Stimulated activated CD8-positive, alpha-beta memory T cell treated with anti-CD3 and anti-CD28 coated beads, Interleukin-7, amount 100 ng/mL, for 1 hour (primary cell): ENCODE measurements around the gene MAP3K6.
"Not testable (repeated sequence)": the region's sequence is repeated elsewhere in the genome, so short reads cannot be mapped to it uniquely, and the experiment has no call there.

ENCODE experiments used
- DNase-seq, 2 donors: peaks; one replicate each; pipeline ENCODE4 v3.0.0-alpha.2; 2020; ENCODE audit warnings: low read depth in 2 of 2

Gene MAP3K6

DNA sequence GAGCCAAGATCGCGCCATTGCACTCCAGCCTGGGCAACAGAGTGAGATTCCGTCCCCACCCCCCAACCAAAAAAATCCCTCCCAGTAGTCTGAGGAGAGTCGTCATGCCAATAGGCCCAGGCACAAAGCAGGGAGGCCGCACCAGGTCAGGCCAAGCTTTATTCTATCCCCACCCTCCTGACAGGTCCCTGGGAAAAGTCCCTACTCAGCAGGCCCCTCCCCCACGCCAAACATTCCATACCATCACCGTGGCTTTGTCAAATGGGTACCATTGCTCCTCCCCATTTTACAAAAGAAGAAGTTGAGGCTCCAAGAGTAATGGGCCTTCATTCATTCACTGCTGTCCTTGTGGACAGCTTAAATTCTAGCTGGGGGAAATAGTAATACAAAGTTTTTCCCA is 31.0 kb upstream of the MAP3K6 start:
- DNase-seq: no peak

DNA sequence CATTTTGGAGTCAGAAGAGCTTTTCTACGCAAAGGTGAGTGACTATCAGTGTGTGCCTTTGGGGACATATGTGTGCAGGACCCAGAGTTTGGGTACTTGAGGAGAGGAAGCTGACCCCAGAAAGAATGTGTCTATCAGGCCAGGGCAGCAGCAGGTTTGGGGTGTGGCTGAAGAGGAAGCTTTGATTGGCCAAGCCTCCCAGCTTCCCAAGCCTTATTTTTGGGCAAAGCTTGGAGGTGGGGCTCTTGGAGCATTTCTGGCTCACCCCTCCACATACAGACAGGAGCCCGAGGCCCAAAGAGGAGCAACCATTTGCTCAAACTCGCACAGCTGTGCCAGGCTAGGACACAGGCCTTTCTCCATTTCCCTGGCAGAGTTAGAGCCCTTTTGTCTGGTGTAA is 30.3 kb upstream of the MAP3K6 start:
- DNase-seq: no peak

DNA sequence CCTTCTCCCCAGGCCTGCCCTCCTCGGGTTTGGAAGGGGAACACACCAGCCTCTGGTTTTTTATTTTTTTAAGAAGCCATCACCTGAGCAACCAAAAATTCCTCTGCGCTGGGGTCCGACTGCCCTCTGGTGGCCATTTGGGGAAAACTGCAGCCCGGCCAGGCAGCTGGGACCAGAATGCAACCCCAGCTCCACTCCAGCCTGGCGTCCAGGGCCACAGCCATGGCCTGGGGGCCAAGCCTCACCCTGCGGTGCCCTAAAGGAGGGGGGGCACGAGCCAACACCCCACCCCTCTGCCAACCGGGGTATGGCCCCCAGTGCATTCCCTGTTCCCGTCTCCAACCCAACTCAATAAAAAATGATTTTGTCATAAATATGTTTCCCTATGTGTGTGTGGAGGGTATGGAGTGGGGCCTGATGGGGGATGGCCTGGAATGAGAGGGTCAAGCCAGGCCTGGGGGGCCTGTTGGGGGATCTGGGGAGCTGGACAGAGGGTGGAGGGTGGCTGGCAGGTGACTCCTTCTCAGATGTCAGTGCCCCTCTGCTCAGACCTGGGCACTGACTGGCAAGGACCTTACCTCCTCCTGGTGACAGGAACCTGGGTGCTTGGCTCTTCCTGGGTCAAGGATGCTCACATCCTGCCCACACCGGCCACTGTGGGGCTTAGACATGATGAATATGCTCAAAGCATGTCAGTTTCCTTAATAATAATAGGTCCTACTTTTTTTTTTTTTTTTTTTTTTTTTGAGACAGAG is 28.9 kb upstream of the MAP3K6 start:
- DNase-seq: peak; percentile 56

DNA sequence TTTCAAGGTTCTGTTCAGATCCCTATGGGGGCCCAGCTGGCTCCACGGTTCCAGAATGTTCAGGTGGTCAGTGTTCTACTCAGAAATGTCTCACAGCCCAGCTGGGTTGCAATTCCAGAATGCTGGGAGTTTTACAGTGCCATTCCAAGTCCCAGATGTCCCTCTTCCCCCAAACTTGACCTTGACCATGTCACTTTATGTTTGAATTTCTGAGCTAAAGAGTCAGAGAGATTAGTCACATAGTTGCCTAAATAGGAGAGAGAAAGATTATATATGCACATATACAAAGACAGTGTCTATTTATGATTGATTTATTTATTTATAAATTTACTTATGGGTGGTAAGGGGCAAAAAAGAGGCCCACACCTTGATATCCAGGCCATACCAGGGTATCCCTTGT is 28.2 kb upstream of the MAP3K6 start:
- no peak for DNase-seq

DNA sequence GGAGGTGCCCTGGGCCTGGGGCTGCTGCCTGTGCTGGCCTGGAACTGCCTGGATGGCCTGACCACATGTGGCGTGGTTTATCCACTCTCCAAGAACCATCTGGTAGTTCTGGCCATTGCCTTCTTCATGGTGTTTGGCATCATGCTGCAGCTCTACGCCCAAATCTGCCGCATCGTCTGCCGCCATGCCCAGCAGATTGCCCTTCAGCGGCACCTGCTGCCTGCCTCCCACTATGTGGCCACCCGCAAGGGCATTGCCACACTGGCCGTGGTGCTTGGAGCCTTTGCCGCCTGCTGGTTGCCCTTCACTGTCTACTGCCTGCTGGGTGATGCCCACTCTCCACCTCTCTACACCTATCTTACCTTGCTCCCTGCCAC is 27.5 kb upstream of the MAP3K6 start:
- no peak for DNase-seq

DNA sequence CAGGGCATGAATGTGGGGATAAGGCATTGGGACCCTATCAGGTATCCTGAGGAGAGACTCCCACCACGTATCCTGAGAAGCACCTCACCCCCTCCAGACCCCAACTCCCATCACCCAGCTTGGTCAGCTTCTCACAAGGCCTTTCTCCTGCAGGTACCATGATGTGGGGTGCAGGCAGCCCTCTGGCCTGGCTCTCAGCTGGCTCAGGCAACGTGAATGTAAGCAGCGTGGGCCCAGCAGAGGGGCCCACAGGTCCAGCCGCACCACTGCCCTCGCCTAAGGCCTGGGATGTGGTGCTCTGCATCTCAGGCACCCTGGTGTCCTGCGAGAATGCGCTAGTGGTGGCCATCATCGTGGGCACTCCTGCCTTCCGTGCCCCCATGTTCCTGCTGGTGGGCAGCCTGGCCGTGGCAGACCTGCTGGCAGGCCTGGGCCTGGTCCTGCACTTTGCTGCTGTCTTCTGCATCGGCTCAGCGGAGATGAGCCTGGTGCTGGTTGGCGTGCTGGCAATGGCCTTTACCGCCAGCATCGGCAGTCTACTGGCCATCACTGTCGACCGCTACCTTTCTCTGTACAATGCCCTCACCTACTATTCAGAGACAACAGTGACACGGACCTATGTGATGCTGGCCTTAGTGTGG is 27.0 kb upstream of the MAP3K6 start:
- no peak for DNase-seq

DNA sequence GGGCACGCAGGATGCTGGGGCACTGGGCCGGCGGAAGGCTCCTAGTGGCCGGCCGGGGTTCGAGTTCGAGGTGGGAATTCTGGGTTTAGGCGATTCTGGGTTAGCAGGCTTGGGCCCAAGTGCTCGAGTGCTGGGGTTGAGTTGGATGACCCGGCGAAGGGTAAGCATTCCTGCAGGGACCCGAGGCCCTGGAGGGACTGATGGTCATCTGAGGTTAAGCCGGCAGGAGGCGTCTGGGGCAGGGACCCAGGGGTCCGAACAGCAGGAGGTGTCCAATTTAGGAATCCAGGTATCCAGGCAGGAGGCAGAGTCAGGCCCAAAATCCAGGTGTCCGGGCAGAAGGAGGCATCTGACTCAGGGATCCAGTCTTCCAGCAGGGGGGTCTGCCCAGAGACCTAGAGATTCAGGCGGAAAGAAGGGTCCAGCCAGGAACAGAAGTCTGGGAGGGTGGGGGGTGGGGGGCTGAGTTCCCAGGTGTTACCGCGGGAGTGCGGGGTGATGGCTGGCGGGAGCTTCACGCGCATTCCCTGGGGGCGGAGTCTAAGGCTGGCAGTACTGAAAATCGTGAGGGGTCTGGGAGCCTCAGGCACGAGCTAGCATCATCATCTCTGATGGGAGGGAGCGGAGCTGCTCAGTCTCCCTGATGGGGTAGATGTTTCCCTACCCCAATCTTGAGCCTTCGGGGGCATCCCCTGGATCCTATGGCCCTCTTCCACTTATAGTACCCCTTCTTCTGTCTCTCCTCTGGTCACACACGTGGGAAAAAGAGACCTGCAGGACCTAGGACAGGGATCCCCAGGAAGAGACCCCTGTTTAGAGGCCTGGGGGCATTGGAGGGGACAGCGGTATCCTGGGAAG is 26.2 kb upstream of the MAP3K6 start:
- DNase-seq: no peak

DNA sequence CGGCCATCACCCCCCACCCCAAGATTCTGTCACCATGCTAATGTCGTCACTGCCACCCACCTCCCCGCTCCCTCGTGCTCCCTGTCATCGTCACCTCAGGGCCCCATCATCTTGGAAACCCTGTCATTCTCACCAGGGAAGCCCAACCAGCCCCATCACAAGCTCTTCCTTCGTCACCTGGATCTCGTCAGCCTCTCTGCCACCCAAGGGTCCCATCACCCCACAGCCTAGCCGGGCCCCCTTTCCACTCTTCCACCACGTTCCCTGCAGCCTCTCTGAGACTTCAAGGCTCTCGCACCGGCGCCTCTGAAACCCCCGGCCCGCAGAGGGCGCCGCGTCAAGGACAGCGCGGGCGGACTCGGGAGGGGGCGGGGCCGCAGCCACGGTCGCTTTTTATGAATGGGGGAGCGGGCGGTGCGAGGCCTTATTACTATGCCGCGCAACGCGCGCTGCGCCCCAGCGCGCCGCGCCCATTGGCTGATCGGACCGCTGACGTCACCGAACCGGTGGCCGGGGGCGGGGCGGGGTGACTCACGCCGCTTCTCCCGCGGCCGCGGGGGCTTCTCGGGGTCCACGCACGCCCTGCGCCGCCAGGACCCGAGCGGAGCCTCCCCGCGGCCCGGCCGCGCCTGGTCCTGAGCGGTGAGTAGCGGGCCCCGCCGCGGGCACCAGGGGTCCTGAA is 25.5 kb upstream of the MAP3K6 start, which contains the start of gene GPR3:
GPR3 (plus strand) TSS at position 527 of the 682 bp plus-strand sequence. CDS start 1,177 bp downstream, outside the sequence.
- peak; percentile 86 for DNase-seq

DNA sequence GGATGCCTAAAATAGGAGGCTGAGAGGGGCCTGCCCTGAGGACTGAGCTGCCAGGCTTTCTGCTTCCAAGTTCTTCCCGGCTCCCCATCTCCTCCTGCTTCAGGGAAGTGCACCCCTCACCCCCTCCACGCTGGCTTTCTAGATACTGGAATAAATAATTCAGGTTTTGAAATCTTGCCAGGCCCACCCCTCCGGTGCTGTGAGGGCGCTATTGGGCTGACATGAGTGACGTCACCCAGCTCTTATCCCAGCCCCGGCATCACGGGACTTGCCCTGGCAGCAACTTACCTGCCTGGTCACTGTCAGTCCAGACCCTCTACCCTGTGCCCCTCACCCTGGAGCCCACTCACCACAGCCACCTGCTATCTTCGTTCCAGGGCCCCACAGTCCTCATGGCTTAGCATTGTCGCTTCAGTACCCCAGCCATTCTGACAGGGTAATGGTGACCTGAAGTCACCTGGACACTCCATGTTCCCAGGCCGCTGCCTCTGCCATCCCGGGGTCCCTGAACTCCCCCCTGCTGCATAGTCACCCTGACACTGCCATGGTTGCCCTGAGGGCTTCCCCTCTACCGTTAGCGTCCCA is 24.8 kb upstream of the MAP3K6 start:
- DNase-seq: no peak

DNA sequence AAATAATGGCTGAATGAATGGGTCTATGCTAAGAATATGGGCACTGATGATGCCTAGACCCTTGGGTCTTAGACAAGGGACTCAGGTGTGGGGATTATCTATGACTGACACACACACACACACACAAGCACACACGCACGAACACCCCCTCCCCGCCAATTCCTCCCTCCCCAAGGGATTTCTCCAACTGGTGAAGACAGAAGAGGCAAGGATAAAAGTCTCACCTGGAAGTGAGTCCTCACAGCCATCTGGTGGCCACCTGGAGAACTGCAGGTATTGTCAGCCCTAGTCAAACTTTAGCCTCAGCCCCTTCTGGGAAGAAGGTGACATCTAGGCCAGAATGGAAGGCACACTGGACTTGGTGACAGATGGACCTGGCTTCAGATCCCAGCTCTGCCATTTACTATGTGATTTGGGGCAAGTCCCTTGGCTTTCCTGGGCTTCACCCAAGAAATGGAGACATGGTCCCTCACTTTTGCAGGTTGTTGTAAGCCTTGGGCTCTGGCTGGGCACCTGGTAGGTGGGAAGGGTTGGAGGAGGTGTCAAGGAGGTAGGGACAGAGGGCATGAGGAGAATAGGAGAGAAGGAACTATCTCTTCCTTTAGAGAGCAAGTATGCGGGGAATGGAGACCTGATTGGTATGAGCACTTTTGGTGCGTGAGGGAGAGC is 21.7 kb upstream of the MAP3K6 start:
- DNase-seq: peak; percentile 52 to 63

DNA sequence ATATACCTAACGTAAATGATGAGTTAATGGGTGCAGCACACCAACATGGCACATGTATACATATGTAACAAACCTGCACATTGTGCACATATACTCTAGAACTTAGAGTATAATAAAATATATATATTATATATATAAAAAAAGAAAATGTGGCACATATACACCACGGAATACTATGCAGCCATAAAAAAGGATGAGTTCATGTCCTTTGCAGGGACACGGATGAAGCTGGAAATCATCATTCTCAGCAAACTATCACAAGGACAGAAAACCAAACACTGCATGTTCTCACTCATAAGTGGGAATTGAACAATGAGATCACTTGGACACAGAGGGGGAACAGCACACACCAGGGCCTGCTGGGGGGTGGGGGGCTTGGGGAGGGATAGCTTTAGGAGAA is 18.0 kb upstream of the MAP3K6 start:
- DNase-seq: not testable (repeated sequence)

DNA sequence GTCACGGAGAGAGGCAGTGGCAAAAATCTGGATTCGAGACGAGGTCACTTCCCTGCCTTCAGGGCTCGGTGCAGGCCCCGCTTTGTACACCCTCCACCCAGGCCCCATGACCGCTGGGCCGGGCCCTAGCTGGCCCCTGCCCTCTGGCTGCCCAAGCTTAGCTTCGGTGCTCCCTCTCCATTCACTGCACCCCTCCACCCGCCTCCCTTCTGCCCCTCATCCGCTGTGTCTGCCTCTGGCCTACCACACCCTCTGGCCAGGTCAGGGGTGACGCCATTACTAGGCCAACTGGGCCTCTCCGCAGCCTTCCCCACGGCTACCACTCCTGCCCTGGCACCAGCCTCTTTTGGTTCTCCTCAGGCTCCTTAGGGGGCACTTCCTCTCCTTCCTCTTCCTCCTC is 16.9 kb upstream of the MAP3K6 start:
- no peak for DNase-seq

DNA sequence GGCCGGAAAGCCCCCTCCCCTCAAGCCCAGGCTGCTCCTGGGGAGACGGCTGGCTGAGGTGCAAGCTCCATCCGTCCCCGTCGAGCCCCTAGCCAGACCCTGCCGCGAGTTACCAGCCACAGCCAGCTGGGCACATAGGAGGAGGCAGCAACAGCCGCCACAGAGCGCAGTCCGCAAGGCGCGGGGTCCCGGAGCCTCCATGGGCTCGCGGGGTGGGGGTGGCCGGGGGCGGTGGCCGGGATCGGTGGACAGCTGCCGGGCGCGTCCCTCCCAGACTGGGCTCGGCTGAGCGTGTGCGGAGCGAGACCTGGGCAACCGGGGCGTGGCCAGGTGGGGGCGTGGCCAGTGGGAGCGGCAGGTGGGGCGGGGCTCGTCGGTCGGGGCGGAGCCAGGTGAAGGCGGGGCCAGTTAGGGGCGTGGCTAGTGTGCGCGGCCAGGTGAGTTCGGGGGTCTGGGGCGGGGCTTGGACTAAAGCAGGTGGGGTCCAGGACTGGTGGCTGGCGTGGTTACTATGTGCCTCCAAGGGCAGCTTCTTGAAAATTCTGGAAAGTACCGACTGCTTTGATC is 16.4 kb upstream of the MAP3K6 start, which contains the start of gene CD164L2:
CD164L2 (minus strand) TSS at position 295 of the 567 bp plus-strand sequence; CDS start at position 201, 94 bp downstream.
- DNase-seq: no peak

DNA sequence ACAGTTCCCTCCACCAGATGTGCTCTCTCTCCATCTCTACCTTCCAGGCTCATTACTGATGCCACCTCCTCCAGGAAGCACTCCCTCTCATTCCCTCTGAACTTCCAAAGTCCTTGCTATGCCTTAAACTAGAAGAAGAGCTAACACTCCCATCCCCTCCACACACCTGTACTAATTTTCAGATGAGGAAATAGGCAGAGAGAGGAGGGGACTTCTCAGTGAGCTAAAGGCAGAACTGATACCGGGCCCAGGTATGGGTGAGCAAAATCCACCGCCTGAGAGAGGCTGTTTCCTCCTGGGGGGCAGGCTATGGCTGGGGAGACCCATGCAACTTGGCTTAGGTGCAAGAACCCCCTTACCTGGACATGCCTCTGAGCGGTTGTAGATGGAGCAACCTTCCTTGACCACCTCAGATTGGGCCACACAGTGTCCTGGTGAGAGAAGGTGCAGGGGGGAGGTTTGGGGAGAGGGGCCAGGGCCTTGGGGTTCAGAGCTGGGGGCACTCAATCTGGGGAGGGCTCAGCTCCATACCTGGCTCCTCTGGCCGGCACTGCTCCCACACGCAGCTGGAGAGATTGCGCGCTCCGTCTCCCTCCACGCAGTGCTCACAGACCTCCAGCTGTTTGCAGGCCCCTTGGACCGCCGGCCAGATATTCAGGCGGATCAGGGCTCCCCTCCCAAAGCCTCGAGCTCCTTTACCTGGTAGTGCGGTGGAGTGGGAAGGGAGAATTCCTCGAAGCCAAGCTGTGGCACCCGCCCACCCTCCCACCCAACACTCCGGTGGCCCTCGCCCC is 15.4 kb upstream of the MAP3K6 start:
- no peak for DNase-seq

DNA sequence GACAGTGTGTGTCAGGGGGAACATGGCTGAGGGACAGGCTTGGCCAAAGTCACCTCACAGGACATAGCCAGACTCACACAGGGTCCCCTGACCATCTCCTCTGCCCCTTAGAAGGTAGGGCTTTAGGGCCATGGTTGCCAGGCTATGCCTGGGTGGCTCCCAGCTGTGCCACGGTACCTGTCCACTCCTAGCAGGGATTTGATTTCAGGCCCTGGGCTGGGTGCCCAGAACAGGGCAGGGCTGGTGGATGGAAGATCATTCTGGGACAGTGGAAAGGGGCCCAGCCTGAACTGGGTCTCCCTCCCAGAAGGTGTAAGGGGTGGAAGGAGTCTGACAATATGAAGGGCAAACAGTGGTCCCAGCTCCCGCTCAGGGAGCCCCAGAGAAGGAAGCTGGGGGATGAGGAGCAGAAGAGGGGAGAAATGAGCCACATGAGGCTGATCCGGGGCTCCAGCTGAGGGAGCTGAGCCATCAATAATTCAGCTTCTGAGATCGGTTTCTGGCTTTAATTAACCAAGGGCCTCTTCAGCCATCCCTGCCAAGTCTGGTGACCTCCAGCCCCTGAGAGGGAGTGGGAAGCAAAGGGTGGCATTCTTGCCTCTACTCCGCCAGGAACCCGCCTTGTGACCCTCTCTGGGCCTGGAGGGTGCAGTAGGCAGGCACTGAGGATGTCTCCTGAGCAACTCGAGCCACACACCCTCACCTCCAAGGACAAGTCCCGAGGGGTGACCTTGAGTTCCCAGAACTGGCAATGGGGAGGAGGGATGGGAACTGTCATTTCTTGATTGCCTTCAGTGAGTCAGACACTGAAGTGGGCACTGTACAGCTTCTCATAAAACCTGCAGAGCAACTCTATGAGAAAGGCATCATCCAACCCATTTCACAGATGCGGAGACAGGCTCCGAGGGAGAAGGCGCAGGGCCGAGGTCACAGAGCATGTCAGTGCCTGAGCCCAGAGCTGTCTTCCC is 14.3 kb upstream of the MAP3K6 start:
- no peak for DNase-seq

DNA sequence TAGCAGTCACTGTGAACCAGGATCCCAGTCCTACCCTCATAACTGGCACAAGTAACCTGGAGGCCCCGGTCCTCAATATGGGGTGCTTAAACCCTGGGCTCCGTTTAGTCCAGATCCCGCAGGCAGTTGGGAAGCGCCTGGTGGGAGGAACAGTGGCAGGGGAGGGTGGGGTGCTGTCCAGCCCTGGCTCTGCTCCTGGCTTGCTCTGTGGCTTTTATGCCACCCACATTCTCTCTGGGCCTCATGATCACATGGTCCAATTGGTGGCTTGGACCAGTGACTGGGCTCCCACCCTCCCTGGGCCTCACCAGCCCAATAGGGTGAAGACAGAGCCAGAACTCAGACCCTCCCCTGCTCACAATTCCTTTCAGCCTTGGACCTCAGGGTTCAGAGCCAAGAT is 13.5 kb upstream of the MAP3K6 start:
- DNase-seq: no peak

DNA sequence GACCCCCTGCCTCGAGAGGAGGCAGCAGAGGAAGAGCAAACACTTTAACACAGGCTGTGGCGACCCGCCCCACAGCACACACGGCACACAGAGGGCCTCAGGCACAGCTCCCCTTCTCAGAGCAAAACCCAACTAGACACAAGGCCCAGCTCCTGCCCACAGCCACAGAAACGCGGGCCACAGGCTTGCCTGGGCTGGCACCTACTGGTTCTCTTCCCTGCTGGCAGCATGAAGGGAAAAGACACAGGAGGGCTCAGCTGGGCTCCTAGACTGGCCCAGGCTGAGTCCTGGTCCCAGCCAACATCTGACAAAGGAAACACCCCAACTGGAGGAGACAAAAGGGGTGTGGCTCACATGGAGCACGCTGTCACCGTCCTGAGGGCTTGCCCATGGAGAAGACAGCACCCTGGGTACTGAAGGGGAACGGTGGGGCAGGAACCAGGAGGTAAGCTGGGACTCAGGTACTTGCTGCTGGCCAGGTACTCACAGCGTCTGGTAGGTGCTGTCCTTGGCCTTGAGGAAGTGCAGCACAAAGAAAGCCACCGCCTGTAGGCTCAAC is 12.9 kb upstream of the MAP3K6 start:
- no peak for DNase-seq
